RCC 7860 (cell line): ENCODE measurements around the gene MPPE1.
"Not testable (repeated sequence)": the region's sequence is repeated elsewhere in the genome, so short reads cannot be mapped to it uniquely, and the experiment has no call there.

Source experiments
- DNase-seq: peaks from one replicate; pipeline ENCODE4 v3.0.0-alpha.2; 2015; ENCODE audit warnings: low spot score
- FAIRE-seq: peaks from 2 replicates; lab custom pipeline; 2012; peaks lifted over from hg19 to GRCh38; lab: Jason Lieb, UNC

Gene MPPE1, protein sequence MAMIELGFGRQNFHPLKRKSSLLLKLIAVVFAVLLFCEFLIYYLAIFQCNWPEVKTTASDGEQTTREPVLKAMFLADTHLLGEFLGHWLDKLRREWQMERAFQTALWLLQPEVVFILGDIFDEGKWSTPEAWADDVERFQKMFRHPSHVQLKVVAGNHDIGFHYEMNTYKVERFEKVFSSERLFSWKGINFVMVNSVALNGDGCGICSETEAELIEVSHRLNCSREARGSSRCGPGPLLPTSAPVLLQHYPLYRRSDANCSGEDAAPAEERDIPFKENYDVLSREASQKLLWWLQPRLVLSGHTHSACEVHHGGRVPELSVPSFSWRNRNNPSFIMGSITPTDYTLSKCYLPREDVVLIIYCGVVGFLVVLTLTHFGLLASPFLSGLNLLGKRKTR

DNA sequence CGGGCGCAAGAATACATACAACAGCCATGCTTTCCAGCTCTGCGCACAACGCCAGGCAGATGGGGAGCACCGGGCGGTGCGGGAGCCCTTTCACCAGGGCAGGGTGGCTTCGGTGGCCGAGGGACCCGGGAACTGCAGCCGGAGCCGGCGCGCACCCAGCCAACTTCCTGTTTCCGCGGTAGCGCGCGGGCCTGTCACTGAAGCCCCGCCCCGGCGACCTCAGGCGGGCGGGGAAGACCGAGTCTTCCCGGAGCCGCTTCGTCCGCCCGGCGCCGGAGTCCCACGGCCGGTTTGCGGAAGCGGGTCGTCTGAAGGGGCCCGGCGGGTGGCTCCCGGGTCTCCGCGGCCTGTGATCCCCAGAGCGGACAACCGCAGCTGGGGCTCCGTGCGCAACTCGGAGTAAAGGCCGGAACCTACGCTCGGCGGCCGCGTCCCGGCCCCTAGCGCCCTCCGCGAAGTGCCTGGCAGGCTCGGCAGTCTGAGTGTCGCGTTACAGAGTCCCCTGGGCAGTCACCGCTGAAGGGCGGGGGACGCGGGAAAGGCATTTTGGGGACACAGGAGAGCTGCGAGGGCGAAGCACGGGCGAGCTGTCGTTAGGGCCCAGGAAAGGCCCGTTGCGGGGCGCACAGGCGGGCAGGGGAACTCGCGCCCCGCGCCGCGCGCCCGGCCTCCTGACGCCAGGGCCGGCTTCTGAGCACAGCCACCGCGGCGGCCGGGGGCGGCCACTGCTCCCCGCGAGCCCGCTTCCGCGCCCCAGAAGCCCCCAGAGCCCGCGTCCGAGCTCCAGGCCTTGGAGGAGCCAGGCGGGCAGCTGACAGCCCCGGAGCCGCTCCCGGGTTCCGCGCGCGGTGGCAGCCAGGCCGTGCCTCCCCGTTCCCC, at the start of gene MPPE1:
TSS of gene MPPE1 (minus strand) at position 136 of the 879 bp plus-strand sequence. CDS start 11,053 bp downstream, outside the sequence.
- DNase-seq (peak; percentile 64), FAIRE-seq (no peak)

DNA sequence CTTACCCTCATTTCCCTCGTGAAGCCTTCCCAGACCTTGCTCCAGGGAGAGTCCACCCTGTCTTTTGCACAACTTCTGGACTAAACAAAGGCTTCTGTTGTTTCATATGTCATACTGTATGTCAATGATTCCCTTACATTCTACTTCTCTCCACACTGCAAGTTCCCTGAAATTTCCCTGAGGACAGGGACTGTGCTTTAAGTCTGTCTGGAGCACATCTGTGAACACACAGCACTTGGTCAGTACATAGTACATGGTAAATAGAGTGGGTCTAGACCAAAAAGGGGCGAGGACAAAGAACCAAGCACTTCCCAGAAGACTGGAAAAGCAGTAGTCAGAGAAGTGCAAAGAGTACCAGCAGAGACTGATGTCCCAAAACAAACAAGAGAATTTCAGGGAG, 49.5 kb upstream of the MPPE1 start:
- no peak for FAIRE-seq
- DNase-seq = no peak

DNA sequence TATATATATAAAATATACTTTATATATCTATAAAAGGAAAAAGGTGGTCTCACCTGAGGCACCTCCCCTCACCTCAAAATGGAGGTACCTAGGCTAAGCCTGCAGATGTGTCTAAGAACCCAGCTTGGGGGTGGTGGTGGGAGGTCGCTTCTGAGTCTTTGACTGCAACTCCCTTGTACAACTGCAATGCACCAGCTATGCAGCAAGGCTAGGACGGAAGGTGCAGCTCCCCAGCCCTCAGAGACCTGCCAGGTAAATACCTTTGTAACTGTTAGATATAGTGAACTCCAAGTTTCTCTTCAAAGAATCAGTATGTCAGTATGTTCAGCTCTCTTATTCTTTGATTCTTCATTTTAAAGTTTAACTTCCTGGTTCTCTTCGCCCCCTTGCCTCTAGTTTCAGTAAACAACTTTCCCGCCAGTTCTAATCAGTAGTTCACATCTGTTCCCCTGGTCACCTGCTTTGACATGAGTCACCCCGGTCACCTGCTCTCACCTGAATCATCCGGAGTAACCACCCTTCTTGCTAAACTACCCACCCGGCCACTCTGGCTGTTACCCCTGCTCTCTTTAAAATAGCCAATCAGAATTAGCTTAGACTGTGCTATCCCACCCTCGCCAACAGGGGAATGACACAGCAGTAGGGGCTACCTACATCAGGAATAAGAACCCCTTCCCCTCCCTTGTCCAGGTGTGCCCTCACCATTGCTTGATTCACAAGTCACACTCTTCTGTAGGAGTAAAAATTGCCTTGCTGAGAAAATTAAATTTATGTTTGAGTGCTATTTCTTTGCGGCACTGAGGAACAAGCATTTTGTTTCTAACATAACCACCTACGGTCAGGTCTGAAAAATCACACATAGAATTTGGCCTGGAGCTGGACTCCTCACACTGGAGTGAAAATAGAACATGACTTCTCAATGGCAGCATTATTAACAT, 48.5 kb upstream of the MPPE1 start:
- FAIRE-seq (no peak), DNase-seq (no peak)

DNA sequence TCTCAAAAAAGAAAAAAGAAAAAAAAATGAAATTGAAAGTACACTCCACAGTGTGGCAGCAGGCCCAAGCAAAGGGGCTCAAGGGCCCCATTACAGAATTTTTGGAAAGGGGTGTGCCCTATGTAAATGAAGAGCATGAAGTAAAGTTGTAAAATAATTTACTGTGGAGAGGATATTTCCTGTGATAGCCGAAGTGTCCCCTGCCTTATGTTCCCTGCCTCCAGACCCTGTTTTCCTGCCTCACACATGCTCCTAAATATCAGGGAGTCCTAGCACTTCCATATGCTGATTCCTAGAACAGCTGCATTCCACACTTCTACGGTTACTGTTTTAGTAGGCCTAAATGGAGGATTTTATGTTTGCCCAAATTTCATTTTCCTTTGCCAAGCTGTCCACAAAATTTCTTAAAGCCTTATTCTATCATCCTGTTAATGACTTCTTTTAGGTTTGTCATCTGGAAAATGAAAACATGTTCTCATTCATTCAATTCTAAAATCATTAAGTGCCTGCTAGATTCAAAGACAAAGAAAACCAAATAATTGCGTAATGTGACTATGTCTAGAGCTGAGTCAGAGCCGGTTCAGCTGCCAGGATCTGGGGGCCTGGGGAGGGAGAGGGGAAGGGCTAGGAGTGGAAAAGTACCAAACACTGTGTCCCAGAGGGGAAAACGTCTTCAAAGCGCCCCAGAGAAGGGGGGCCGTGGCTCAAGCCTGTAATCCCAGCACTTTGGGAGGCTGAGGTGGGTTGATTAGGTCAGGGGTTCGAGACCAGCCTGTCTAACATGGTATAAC, 47.3 kb upstream of the MPPE1 start:
- DNase-seq = peak; percentile 38
- peak; percentile 77 for FAIRE-seq

DNA sequence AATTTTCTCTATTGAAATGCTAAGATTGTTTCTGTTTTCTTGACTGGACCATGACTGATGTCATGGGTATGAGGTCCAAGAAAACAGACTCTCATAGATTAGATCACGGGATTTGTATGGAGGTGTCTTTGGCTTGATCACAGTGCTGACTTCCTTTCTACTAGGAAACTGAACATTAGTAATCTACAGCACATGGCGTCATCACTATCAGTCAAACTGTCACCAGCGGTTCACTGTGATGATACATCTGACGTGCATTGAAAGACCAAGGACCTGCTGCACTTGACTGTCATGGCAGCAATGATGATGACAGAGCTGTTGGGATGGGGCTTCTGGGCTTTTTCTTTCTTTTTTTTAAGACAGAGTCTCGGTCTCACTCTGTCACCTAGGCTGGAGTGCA, 45.0 kb upstream of the MPPE1 start:
- no peak for FAIRE-seq
- no peak for DNase-seq

DNA sequence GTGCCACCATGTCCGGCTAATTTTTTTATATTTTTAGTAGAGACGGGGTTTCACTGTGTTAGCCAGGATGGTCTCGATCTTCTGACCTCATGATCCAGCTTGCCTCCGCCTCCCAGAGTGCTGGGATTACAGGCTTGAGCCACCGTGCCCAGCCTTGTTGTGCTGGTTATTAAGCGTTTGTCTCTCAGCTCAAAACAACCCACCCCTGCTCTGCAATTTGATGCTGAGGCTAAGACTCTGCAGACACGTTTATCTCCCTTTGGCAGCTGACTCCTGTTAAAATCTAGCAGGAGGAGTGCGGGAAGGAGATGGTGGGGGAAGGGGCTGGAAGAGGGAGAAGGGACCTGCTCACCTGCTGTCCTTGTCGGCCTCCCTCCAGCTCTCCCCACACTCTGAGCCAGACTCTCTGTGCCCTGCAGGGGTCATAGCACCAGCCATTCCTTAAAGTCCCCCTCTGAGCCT, 43.3 kb upstream of the MPPE1 start:
- FAIRE-seq = no peak
- no peak for DNase-seq

DNA sequence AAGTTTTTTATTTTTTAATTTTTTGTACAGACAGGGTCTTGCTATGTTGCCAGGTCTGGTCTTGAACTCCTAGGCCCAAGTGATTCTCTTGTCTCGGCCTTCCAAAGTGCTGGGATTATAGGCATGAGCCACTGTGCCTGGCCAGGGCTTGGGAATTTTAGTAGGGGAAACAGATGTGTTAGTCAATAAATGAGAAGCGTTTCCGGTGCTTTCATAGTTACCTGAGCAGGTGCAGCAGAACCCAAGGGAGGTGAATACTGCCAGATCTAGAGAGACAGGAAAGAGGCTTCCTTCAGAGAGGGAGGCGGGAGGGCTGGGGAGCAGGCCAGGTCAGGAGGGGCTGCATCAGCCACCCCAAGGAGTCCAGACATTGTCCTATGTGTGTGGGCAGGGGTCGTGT, 42.7 kb upstream of the MPPE1 start:
- no peak for FAIRE-seq

DNA sequence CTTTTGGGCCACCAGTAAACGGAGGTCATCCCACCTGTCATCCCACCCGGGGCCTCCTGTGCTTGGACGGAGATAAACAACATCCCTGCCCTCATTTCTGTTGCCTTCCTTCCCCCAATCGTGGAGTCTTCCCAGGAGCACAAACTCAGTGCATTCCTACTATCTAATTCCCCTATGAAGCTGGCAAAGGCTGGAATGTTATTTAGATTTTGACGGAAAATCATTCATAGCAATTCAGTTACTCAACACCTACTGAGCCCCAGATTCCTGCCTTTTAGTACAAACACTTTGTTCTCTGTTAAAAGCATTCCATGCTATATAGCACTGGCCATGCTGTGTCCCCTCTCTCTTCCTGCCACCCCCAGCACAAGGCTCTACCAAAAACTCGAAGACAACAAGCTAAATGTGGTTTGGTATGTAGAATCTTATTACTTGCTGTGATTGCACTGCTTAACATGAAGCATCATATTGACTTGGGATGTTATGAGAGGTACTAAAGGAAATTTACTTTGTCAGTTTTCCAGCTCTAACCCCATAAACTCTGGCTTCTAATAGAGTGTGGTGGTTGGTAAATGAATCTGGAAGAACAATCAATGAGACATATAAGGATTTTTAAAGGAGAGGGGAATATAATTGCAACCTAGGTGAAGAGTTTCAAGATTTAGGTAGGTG, 40.9 kb upstream of the MPPE1 start:
- no peak for DNase-seq
- no peak for FAIRE-seq

More for the DNA sequence above, 42.7 kb upstream of the MPPE1 start:
- DNase-seq = no peak

DNA sequence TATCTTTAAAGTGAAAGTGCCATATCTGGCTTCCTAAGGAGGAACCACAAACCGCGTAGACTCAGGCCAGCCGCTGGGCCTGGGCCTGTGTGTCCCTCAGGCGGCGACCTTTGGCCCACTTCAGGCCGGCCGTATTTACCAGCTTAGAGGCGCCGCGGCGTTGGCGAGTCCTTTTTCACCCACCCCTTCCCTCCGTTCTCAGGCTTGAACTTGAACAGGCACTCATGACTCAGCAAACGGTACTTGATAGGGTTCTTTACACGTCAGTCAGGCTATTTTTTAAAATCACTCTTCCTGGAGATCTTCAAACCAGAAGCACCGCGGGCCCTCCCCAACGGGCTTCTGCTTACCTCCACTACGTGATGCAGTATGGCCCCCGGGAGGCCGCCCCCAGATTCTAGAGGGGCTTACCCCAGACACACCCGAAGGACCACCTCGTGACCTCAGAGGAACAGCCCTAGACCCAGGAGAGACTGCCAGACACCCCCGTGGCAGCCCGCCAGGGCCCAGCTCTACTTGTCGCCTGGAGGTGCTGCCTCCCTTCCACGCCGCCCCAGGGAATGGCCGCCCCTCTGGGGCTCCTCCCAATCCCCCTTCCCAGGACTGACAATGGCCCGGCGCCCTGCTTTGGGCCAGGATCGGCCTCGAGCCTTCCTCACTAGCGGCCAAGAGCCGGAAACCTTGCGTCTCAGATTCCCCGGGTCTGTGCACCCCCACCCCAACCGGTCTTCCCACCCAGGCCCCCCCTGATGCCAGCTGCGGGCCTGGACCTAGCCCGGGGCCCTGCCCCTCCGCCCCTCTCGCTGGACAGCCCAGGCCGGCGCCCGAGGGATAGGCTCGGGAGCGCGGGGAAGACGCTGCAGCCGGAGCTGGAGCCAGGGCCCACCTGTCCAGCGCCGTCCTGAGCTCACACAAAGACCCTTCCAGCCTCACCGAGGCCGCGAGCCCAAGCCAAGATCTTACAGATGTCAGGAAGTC, 39.4 kb upstream of the MPPE1 start:
- FAIRE-seq = peak; percentile 89
- DNase-seq = peak; percentile 95

DNA sequence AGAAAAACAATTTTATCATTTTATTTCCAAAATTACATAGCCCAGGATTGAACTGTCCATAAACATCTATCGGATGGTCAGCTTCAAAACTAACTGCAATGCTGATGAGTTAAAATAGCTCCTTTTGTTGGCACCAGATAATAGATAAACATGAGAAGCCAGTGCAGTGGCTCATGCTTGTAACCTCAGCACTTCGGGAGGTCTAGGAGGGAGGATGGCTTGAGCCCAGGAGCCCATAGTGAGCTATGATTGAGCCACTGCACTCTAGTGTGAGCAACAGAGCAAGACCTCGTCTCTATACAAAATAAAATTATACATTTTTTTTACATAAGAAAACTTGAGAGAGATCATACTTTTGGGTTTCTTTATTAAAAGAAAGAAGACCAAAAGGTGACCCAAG, 38.6 kb upstream of the MPPE1 start:
- FAIRE-seq = no peak
- DNase-seq = peak; percentile 73

DNA sequence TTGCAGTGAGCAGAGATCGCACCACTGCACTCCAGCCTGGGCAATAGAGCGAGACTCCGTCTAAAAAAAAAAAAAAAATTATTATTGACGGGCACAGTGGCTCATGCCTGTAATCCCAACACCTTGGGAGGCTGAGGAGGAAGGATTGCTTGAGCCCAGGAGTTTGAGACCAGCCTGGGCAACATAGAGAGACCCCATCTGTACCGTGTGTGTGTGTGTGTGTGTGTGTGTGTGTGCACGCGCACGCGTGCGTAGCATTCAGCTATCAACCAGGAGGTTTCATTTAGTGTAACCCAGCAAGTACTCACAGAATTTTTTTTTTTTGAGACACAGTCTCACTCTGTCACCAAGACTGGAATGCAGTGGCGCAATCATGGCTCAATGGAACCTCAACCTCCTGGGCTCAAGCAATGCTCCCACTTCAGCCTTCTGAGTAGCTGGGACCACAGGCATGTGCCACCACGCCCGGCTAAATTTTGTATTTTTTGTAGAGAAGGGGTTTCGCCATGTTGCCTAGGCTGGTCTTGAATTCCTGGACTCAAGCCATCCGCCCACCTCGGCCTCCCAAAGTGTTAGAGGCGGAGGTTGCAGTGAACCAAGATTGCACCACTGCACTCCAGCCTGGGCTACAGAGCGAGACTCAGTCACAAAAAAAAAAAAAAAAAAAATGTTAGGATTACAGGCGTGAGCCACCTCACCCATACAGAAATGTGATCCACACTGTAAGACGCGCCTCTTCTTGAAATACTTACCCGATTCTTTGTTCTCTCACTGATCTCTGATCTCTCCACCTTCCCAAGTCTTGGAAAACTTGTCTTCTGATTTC, 37.9 kb upstream of the MPPE1 start:
- peak; percentile 42 for DNase-seq
- FAIRE-seq = not testable (repeated sequence)

DNA sequence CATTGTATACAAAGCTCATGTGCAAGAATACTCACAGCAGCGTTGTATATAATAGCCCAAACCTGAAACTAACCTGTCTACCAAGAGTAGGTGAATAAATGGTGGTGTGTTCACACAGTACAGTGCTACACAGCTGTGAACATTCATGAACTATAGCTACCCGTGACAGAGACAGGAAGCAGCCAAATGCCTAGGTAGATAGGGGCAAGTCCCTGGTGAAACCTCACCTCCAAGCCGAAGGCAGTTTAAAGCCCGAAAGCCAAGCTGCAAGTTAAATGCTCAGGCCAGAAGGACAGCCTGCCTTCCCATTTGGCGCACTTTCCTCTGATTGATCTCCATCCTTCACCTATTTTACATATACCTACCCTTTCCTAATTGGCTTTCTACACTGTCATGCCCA, 36.7 kb upstream of the MPPE1 start:
- DNase-seq (no peak), FAIRE-seq (no peak)

DNA sequence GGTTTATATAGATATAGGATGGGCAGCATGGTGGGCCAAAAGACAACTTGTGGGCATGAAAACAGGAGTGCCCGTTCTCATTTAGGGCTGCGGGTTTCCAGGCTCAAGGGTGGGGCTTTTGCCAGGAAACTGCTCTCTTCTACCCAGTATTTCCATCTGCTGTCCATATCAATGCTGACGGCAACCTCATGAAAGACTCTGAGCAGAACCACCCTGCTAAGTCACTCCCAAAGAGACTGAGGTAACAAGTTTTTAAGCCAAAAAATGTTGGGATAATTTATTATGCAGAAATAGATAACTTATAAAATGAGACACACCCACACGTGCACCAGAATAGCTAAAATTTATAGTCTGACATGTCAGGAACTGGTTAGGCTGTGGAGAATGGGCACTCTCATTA, 36.1 kb upstream of the MPPE1 start:
- no peak for DNase-seq
- FAIRE-seq = no peak

DNA sequence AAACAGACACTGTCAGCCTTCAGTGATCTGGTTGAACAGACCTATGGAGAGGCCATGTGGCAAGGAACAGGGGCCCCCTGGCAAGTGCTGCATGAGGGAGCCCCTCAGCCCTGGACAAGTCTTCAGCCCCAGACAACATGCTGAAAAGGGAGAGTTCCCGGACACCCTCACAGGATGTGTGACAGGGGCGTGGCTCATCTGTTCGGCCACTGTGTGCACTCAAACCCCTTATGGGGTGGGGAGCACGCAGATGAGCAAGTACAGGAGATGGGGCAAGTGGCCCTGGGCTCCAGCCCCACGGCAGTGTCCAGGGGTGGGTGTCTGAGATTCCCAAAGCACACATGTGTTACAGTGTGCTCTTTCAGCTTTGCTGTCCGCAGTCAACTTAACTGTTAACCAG, 35.4 kb upstream of the MPPE1 start:
- FAIRE-seq (no peak), DNase-seq (no peak)

DNA sequence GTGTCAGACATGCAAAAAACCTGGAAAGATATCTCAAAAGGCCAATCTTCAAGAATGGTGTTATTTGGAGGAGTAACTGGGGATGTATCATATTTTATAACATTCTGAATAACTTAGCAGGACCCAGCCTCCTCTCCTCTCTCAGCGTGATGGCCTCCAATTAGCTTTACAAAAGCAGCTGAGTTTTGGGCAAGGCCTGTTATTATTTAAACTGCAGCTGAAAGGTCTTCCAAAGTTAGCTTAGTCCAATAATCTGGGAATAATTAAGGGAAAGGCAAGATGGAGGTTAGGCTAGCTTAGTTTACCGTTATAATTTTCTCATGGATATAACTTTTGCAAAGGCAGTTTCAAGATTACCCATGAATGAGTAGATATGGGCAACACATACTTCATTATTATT, 32.8 kb upstream of the MPPE1 start:
- FAIRE-seq (no peak), DNase-seq (no peak)

DNA sequence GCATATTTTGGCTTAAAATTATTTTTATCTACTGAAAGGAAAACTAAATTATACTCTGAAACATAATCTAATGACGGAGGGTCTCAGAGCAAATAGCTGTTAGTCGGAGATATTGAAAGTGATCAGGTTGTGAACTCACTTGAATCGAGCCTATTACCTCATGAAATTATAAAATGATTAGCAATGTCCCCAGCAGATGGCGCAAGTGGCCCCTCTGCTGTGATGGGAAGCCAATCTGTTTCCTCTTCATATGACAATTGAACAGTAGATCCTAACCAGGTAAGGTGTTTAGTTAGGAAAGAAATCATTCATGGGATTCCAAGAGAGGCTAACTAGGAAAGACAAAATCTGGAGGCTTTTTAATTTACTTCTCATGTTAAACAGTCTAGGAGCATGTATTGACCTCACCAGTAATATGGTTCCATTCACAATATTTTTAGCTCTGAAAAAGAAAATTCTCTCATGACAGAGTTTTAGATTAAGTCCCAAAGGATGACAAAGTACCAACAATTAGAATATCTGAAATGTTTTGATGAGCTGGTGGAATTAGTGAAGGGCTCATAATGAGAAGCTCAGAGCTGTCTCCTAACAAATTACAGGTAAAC, 29.9 kb upstream of the MPPE1 start:
- FAIRE-seq (peak; percentile 74), DNase-seq (peak; percentile 38)

DNA sequence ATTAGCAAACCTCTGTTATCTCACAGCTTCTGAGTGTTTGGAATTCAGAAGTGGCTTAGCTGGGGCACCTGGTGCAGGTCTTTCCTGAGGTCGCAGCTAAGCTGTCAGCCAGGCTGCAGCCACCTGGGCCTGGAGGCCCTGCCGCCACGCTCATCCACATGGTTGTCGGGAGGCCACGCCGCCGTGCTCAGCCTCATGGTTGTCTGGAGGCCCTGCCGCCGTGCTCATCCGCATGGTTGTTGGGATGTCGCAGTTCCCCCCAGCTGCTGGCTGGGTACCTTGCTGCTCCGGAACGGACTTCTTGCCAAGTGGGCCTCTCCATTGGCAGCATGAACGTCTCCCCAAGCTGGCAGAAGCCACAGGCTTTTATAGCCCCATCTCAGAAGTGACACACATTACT, 24.3 kb upstream of the MPPE1 start:
- no peak for FAIRE-seq
- no peak for DNase-seq
